D721Med (cell line): ENCODE results near the gene PRR33.

Experiments used
- DNase-seq: peaks from one replicate; pipeline ENCODE4 v3.0.0; 2011; ENCODE audit warnings: low spot score; ENCODE audit not compliant: insufficient read length
- FAIRE-seq: peaks from 2 replicates; lab custom pipeline; 2011; peaks lifted over from hg19 to GRCh38; lab: Jason Lieb, UNC
- CTCF ChIP-seq: IDR thresholded peaks from 2 replicates; pipeline ENCODE4 v1.5.1; 2012; ENCODE audit warnings: mild to moderate bottlenecking, control low read depth; ENCODE audit not compliant: insufficient read depth; ENCODE audit errors: missing control alignments

PRR33 gene

GRCh38 chr11:1896468-1896867 is 4.8 kb upstream of the PRR33 start:
- DNase-seq, result no peak
- no peak for TF ChIP-seq CTCF
- FAIRE-seq, result no peak

- FAIRE-seq (no peak), DNase-seq (no peak)
Measured at GRCh38 chr11:1894759-1895158, 3.1 kb upstream of the PRR33 start.

GRCh38 chr11:1893581-1894359 is 2.1 kb upstream of the PRR33 start:
- FAIRE-seq (no peak), DNase-seq (no peak)
- no peak for TF ChIP-seq CTCF

More at GRCh38 chr11:1894759-1895158, 3.1 kb upstream of the PRR33 start:
- TF ChIP-seq CTCF, result no peak

- FAIRE-seq (no peak), DNase-seq (no peak)
- no peak for TF ChIP-seq CTCF
Measured at GRCh38 chr11:1892558-1892957, 863 bp upstream of the PRR33 start.

GRCh38 chr11:1892116-1892515 is 421 bp upstream of the PRR33 start:
- no peak for DNase-seq
- TF ChIP-seq CTCF, result no peak
- no peak for FAIRE-seq

GRCh38 chr11:1890856-1891830 is 552 bp downstream of the PRR33 start:
- FAIRE-seq (no peak), DNase-seq (no peak)
- TF ChIP-seq CTCF, result no peak
